HepG2 (cell line): ENCODE results near the gene PRM3. TPM values are rescaled to one million over a fixed set of nuclear protein-coding genes. Genes with fewer than 3 reads are reported as not detected.

Experiments used
- ATAC-seq: fragments of 200-7000 bp; cut with Tn5 transposase; 3 replicates; pipeline ENCODE4 v1.9.1; 2020; ENCODE audit warnings: mild to moderate bottlenecking, moderate library complexity
- BruUV-seq: library from RNA; stranded (reverse); fragments of 400-500 nt; replicated peaks from 2 replicates; lab custom pipeline; 2021; lab: Mats Ljungman, UMichigan
- CTCF ChIA-PET: fragments of 300-600 bp; formaldehyde crosslinking; extraction: SDS; loops from one replicate; lab custom pipeline; 2021; ENCODE audit warnings: low total read pairs, inconsistent platforms, low intra/inter-chr PET ratio; lab: Yijun Ruan, JAX
- POLR2A ChIA-PET: fragments of 350-600 bp; sonication (Branson Sonifier 250); formaldehyde crosslinking; loops from one replicate; lab custom pipeline; 2020; ENCODE audit warnings: antibody characterized with exemption, inconsistent platforms; lab: Yijun Ruan, JAX
- DNase-seq: peaks from one replicate; pipeline ENCODE4 v3.0.0-alpha.2; 2015; ENCODE audit warnings: low spot score
- FAIRE-seq: peaks from 3 replicates; lab custom pipeline; 2011; peaks lifted over from hg19 to GRCh38; lab: Jason Lieb, UNC
- H2AFZ ChIP-seq: one replicate; pipeline ENCODE4 v1.6.1; 2011; ENCODE audit warnings: low read length, inconsistent platforms
- H3K27ac ChIP-seq: fragments of 300-600 bp; 3 replicates; pipeline ENCODE4 v1.8.0; 2011; ENCODE audit warnings: mixed run types, mild to moderate bottlenecking, mixed read lengths, low read length, inconsistent platforms; ENCODE audit not compliant: insufficient read depth; ENCODE audit errors: extremely low read length
- H3K27me3 ChIP-seq, 2 experiments: fragments of 200-600 bp in 1 of 2; 2 replicates in 1 of 2; 3 replicates in 1 of 2; pipeline versions ENCODE4 v1.6.0 to v1.8.0; 2011; ENCODE audit warnings: low read length in 2 of 2, mild to moderate bottlenecking in 2 of 2, moderate library complexity in 2 of 2, inconsistent platforms in 1 of 2; ENCODE audit not compliant: insufficient read depth in 2 of 2, control insufficient read depth in 1 of 2
- H3K36me3 ChIP-seq, 2 experiments: fragments of 200-600 bp in 1 of 2; replicated peaks in 1 of 2; 2 replicates in 1 of 2; 3 replicates in 1 of 2; pipeline versions ENCODE4 v1.5.1 to v1.8.0; 2011; ENCODE audit warnings: low read length in 2 of 2, inconsistent platforms in 1 of 2; ENCODE audit not compliant: insufficient read depth in 2 of 2, control insufficient read depth in 1 of 2
- H3K4me1 ChIP-seq: 2 replicates; pipeline ENCODE4 v1.5.1; 2012; ENCODE audit warnings: low read length, inconsistent platforms; ENCODE audit not compliant: insufficient read depth
- H3K4me2 ChIP-seq: 2 replicates; pipeline ENCODE4 v1.6.0; 2011; ENCODE audit warnings: low read depth, low read length, inconsistent platforms
- H3K4me3 ChIP-seq, 3 experiments: fragments of 200-600 bp in 1 of 3; sonication (generic), shearing (Covaris generic) in 1 of 3; replicated peaks in 1 of 3; 2 replicates each; pipeline ENCODE4 v1.5.1; 2011 to 2016; ENCODE audit warnings: low read length in 3 of 3, inconsistent platforms in 2 of 3, low read depth in 2 of 3, mild to moderate bottlenecking in 2 of 3, control low read depth in 1 of 3, mixed read lengths in 1 of 3; ENCODE audit not compliant: insufficient read depth in 1 of 3
- H3K79me2 ChIP-seq: one replicate; pipeline ENCODE4 v1.6.1; 2011; ENCODE audit warnings: low read length, inconsistent platforms; ENCODE audit not compliant: insufficient read depth
- H3K9ac ChIP-seq: 2 replicates; pipeline ENCODE4 v1.6.0; 2011; ENCODE audit warnings: mild to moderate bottlenecking, low read depth, low read length, inconsistent platforms; ENCODE audit not compliant: insufficient read depth
- H3K9me3 ChIP-seq: 2 replicates; pipeline ENCODE4 v1.5.1; 2012; ENCODE audit warnings: mild to moderate bottlenecking, low read length
- H4K20me1 ChIP-seq: 2 replicates; pipeline ENCODE4 v1.6.0; 2011; ENCODE audit warnings: inconsistent platforms, mild to moderate bottlenecking, low read length, moderate library complexity; ENCODE audit not compliant: insufficient read depth
- DMTF1 ChIP-seq: sonication (generic); formaldehyde crosslinking; IDR thresholded peaks from 2 replicates; pipeline ENCODE4 v1.4.0; 2020; ENCODE audit warnings: mild to moderate bottlenecking, missing genetic modification reagents
- ELF1 ChIP-seq: sonication (generic); formaldehyde crosslinking; IDR thresholded peaks from 2 replicates; pipeline ENCODE4 v1.4.0; 2020; ENCODE audit warnings: missing genetic modification reagents
- FOXK2 ChIP-seq: fragments of 450-650 bp; IDR thresholded peaks from 2 replicates; pipeline ENCODE4 v1.6.1; 2016
- FOXO1 ChIP-seq: sonication (generic); formaldehyde crosslinking; IDR thresholded peaks from 2 replicates; pipeline ENCODE4 v1.4.0; 2020; ENCODE audit warnings: missing genetic modification reagents
- IRF9 ChIP-seq: sonication (generic); formaldehyde crosslinking; IDR thresholded peaks from 2 replicates; pipeline ENCODE4 v1.8.0; 2022; ENCODE audit warnings: missing genetic modification reagents, mild to moderate bottlenecking, borderline replicate concordance
- NR1H2 ChIP-seq: sonication (generic); formaldehyde crosslinking; IDR thresholded peaks from 2 replicates; pipeline ENCODE4 v1.8.1; 2022; ENCODE audit warnings: low read depth, missing genetic modification reagents, borderline replicate concordance
- REPIN1 ChIP-seq: sonication (generic); formaldehyde crosslinking; IDR thresholded peaks from 2 replicates; pipeline ENCODE4 v1.8.0; 2022; ENCODE audit warnings: missing genetic modification reagents, low read depth, mild to moderate bottlenecking, borderline replicate concordance
- RNF2 ChIP-seq: fragments of 450-650 bp; conservative IDR thresholded peaks from 2 replicates; pipeline ENCODE4 v1.6.1; 2016; ENCODE audit warnings: low read depth
- RXRB ChIP-seq: IDR thresholded peaks from 2 replicates; pipeline ENCODE4 v1.6.1; 2016; ENCODE audit warnings: borderline replicate concordance, missing genetic modification reagents, missing compliant biosample characterization
- ZFP82 ChIP-seq: sonication (generic); formaldehyde crosslinking; IDR thresholded peaks from 2 replicates; pipeline ENCODE4 v1.5.1; 2020; ENCODE audit warnings: mild to moderate bottlenecking, missing genetic modification reagents, borderline replicate concordance
- ZMYM4 ChIP-seq: sonication (generic); formaldehyde crosslinking; IDR thresholded peaks from 2 replicates; pipeline ENCODE4 v1.8.1; 2023; ENCODE audit warnings: mild to moderate bottlenecking, missing genetic modification reagents
- ZNF414 ChIP-seq: sonication (generic); formaldehyde crosslinking; IDR thresholded peaks from 2 replicates; pipeline ENCODE4 v1.5.0; 2020; ENCODE audit warnings: missing genetic modification reagents
- ZNF552 ChIP-seq: sonication (generic); formaldehyde crosslinking; IDR thresholded peaks from 2 replicates; pipeline ENCODE4 v1.9.0; 2022; ENCODE audit warnings: missing genetic modification reagents, mild to moderate bottlenecking, borderline replicate concordance
- ZNF605 ChIP-seq: sonication (generic); formaldehyde crosslinking; IDR thresholded peaks from 2 replicates; pipeline ENCODE4 v1.8.0; 2022; ENCODE audit warnings: mild to moderate bottlenecking, missing genetic modification reagents
- ZNF747 ChIP-seq: sonication (generic); formaldehyde crosslinking; IDR thresholded peaks from 2 replicates; pipeline ENCODE4 v1.8.1; 2023; ENCODE audit warnings: missing genetic modification reagents, mild to moderate bottlenecking, borderline replicate concordance
- ZNF775 ChIP-seq: sonication (generic); formaldehyde crosslinking; IDR thresholded peaks from 2 replicates; pipeline ENCODE4 v1.4.0; 2020; ENCODE audit warnings: missing genetic modification reagents, mild to moderate bottlenecking, moderate library complexity, borderline replicate concordance
- ZNF792 ChIP-seq: IDR thresholded peaks from 2 replicates; pipeline ENCODE4 v1.6.1; 2016
- WGBS: methylation state at CpG from one replicate; pipeline ENCODE4 v1.1.6; 2017; ENCODE audit warnings: low lambda C conversion rate; 5-methylcytosine and 5-hydroxymethylcytosine counted together
- in situ Hi-C: cut with HindIII; loops from 2 replicates; pipeline ENCODE4 v1.10.0; 2017; ENCODE audit warnings: low pct_unique_long_range_greater_than_20kb; ENCODE audit not compliant: extremely low pct_ligation_motif_present
- intact Hi-C: fragments of 100-400 bp; cut with micrococcal nuclease; formaldehyde crosslinking; loops from one replicate; pipeline ENCODE4 v1.10.0; 2022; ENCODE audit not compliant: unreplicated experiment
- polyA plus RNA-seq, 8 experiments: library from polyadenylated mRNA; depleted of rRNA in 3 of 8; stranded (reverse) in 7 of 8; unstranded in 1 of 8; fragments of >200 nt; fragmentation: Illumina TruSeq in 4 of 8; extraction: Trizol in 4 of 8; gene quantifications; 2 replicates each; pipeline versions ENCODE4 v1.2.1 to v1.2.3, GENCODE V29; 2011 to 2016; ENCODE audit warnings: low read depth in 4 of 8, missing spikeins in 1 of 8, mixed read lengths in 1 of 8; ENCODE audit not compliant: insufficient read depth in 1 of 8
- total RNA-seq, 5 experiments: library from RNA; depleted of rRNA; stranded (reverse); fragments of >200 nt; fragmentation: Illumina TruSeq; extraction: Trizol; gene quantifications; 2 replicates each; pipeline ENCODE4 v1.2.3, GENCODE V29; 2016; ENCODE audit warnings: low read depth in 1 of 5
- TF ChIP-seq, protein P1 (sequence below): sonication (generic); formaldehyde crosslinking; IDR thresholded peaks from 2 replicates; pipeline ENCODE4 v1.8.1; 2023; ENCODE audit warnings: mild to moderate bottlenecking, inconsistent platforms, moderate library complexity, missing genetic modification reagents, borderline replicate concordance

PRM3 gene
- total and polyA plus RNA-seq, 2 of the 13 experiments (the other 11 are each of a cell fraction or from before 2014, with no cell fraction given): not detected

- FAIRE-seq (no peak), ATAC-seq (no peak; the same call in 2 of the 3 replicates), DNase-seq (no peak)
- H4K20me1 ChIP-seq: peaks cover 9% of the 10 kb centered on the region; the same call in 1 of the 2 replicates
- peak overlapping the region; percentile 3 for H3K9ac ChIP-seq
- intact Hi-C loops: loop anchor here (5.0 kb wide), 2 partner anchors 37 to 112 kb away; no protein-coding TSS in a partner anchor
- in situ Hi-C loops: loop anchor here (5.0 kb wide), 2 partner anchors 87 to 293 kb away; partner anchors contain the start of gene RMI2
- peaks cover 81% of the 10 kb centered on the region for H3K4me1 ChIP-seq
- peak overlapping the region in 2 of 3 experiments; percentile 48 to 71; a peak in 4 of 6 replicates for H3K4me3 ChIP-seq
- H3K79me2 ChIP-seq: peaks cover 11% of the 10 kb centered on the region
- no peaks in the 10 kb centered on the region; a peak in 2 of 5 replicates for H3K27me3 ChIP-seq
- no peaks in the 10 kb centered on the region for H3K9me3 ChIP-seq
- no peak overlapping the region for H3K27ac ChIP-seq
- H2AFZ ChIP-seq: peak overlapping the region; percentile 1
- WGBS: 23% methylated on average over 12 of the region's 12 CpGs
- no peaks in the 10 kb centered on the region for H3K36me3 ChIP-seq
- ChIA-PET POLR2A (interaction anchor here (0.7 to 9.0 kb wide), 12 partner anchors 15 to 128 kb away, joined by 3 to 351 read pairs (median 4); partner anchors contain the start of genes PRM1, PRM2, PRM3 and RMI2), CTCF (no interaction called here)
- peak overlapping the region; percentile 94 for H3K4me2 ChIP-seq
- BruUV-seq: no TSS peak
- TF ChIP-seq NR1H2 (CRISPR knock-in tag) (peak; percentile 75; the same call in 1 of the 2 replicates), ZFP82 (no peak), ZMYM4 (CRISPR knock-in tag) (peak; percentile 13; the same call in 1 of the 2 replicates), ZNF552 (CRISPR knock-in tag) (peak; percentile 7; the same call in 1 of the 2 replicates), RXRB (CRISPR knock-in tag) (no peak), FOXO1 (CRISPR knock-in tag) (no peak; the same call in 1 of the 2 replicates), ZNF605 (CRISPR knock-in tag) (peak; percentile 53; the same call in 1 of the 2 replicates), ELF1 (CRISPR knock-in tag) (no peak), IRF9 (no peak), DMTF1 (CRISPR knock-in tag) (0 out of 2 replicates have a peak, but pooled peaks have one; percentile 12), RNF2 (no peak), FOXK2 (no peak), ZNF747 (CRISPR knock-in tag) (no peak), ZNF414 (CRISPR knock-in tag) (no peak), REPIN1 (CRISPR knock-in tag) (no peak), ZNF792 (CRISPR knock-in tag) (no peak), ZNF775 (no peak)
- TF ChIP-seq, protein P1, sequence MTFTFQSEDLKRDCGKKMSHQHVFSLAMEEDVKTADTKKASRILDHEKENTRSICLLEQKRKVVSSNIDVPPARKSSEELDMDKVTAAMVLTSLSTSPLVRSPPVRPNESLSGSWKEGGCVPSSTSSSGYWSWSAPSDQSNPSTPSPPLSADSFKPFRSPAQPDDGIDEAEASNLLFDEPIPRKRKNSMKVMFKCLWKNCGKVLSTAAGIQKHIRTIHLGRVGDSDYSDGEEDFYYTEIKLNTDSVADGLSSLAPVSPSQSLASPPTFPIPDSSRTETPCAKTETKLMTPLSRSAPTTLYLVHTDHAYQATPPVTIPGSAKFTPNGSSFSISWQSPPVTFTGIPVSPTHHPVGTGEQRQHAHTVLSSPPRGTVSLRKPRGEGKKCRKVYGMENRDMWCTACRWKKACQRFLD (CRISPR knock-in tag): no peak
Measured at GRCh38 chr16:11259655-11260595, 13.5 kb downstream of the PRM3 start.
